K562 (cell line): Measurements from ENCODE around the gene CD79A. TPM values are rescaled to one million over a fixed set of nuclear protein-coding genes. Genes with fewer than 3 reads are reported as not detected.
A peak's percentile ranks its signal among the peaks of the same experiment; 100 is the strongest.

Source experiments
- ARID1B ChIP-seq: fragments of 450-650 bp; IDR thresholded peaks from 2 replicates; pipeline ENCODE4 v1.6.1; 2016; ENCODE audit warnings: antibody characterized with exemption, mild to moderate bottlenecking, inconsistent platforms
- ATF7 ChIP-seq: fragments of 450-650 bp; IDR thresholded peaks from 2 replicates; pipeline ENCODE4 v1.7.1; 2014; ENCODE audit warnings: mild to moderate bottlenecking, moderate library complexity
- BACH1 ChIP-seq: fragments of 200-800 bp; sonication (Bioruptor generic); IDR thresholded peaks from 2 replicates; pipeline ENCODE4 v1.6.1; 2016; ENCODE audit warnings: missing genetic modification characterization, missing compliant biosample characterization
- BHLHE40 ChIP-seq: IDR thresholded peaks from 2 replicates; pipeline ENCODE4 v1.6.1; 2011; ENCODE audit warnings: low read length, improper control_type of control experiment
- EGR1 ChIP-seq: fragments of 450-650 bp; conservative IDR thresholded peaks from 2 replicates; pipeline ENCODE4 v1.6.1; 2017; ENCODE audit warnings: mild to moderate bottlenecking
- EHMT2 ChIP-seq: fragments of 450-650 bp; IDR thresholded peaks from 2 replicates; pipeline ENCODE4 v1.6.1; 2018; ENCODE audit warnings: antibody characterized with exemption
- GATAD2A ChIP-seq: fragments of 450-650 bp; IDR thresholded peaks from 2 replicates; pipeline ENCODE4 v1.6.1; 2017
- MTA1 ChIP-seq: fragments of 450-650 bp; IDR thresholded peaks from 2 replicates; pipeline ENCODE4 v1.6.1; 2017; ENCODE audit warnings: borderline replicate concordance
- MYBL2 ChIP-seq, 2 experiments: fragments of 450-650 bp in 1 of 2; sonication (generic) in 1 of 2; formaldehyde crosslinking in 1 of 2; IDR thresholded peaks; 2 replicates each; pipeline versions ENCODE4 v1.6.1 to v1.8.1; 2017 to 2022; ENCODE audit warnings: borderline replicate concordance in 1 of 2, inconsistent platforms in 1 of 2, low read depth in 1 of 2, mild to moderate bottlenecking in 1 of 2, missing genetic modification reagents in 1 of 2, moderate library complexity in 1 of 2
- NCOA2 ChIP-seq, 2 experiments: fragments of 450-650 bp; IDR thresholded peaks; 2 replicates each; pipeline ENCODE4 v1.6.1; 2018; ENCODE audit warnings: mild to moderate bottlenecking in 2 of 2, moderate library complexity in 1 of 2; ENCODE audit not compliant: partially characterized antibody in 2 of 2
- NFXL1 ChIP-seq: fragments of 450-650 bp; formaldehyde crosslinking; IDR thresholded peaks from 2 replicates; pipeline ENCODE4 v1.4.0; 2021; ENCODE audit warnings: mild to moderate bottlenecking
- POLR3G ChIP-seq: IDR thresholded peaks from 2 replicates; pipeline ENCODE4 v1.6.1; 2011; ENCODE audit not compliant: insufficient read length, insufficient replicate concordance; ENCODE audit errors: extremely low read depth
- RBBP5 ChIP-seq: fragments of 200-600 bp; sonication (generic); IDR thresholded peaks from 2 replicates; pipeline ENCODE4 v1.6.1; 2012; ENCODE audit warnings: borderline replicate concordance, mild to moderate bottlenecking, low read length, control low read depth, inconsistent platforms; ENCODE audit not compliant: insufficient read depth, poor library complexity, severe bottlenecking
- RCOR1 ChIP-seq, 2 experiments: IDR thresholded peaks; 2 replicates each; pipeline ENCODE4 v1.6.1; 2012; ENCODE audit warnings: low read depth in 2 of 2, low read length in 2 of 2, borderline replicate concordance in 1 of 2, improper control_type of control experiment in 1 of 2
- RFX7 ChIP-seq: fragments of 250-450 bp; sonication (Bioruptor Pico); IDR thresholded peaks from 2 replicates; pipeline ENCODE4 v1.5.1; 2021; ENCODE audit warnings: mild to moderate bottlenecking
- SMC3 ChIP-seq: conservative IDR thresholded peaks from 2 replicates; pipeline ENCODE4 v1.6.1; 2011; ENCODE audit warnings: low read depth, low read length, improper control_type of control experiment; ENCODE audit not compliant: insufficient read depth
- ZFP1 ChIP-seq: fragments of 450-650 bp; formaldehyde crosslinking; IDR thresholded peaks from 2 replicates; pipeline ENCODE4 v1.4.0; 2020; ENCODE audit warnings: mild to moderate bottlenecking, mixed read lengths
- ZNF140 ChIP-seq: fragments of 250-450 bp; sonication (Bioruptor Pico); IDR thresholded peaks from 2 replicates; pipeline ENCODE4 v1.8.0; 2021; ENCODE audit warnings: moderate library complexity, mild to moderate bottlenecking, inconsistent platforms
- ZSCAN29 ChIP-seq: fragments of 450-650 bp; IDR thresholded peaks from 2 replicates; pipeline ENCODE4 v1.6.1; 2017
- polyA plus RNA-seq, 8 experiments: library from polyadenylated mRNA; depleted of rRNA in 4 of 8; stranded (reverse) in 5 of 8; unstranded in 3 of 8; fragments of >200 nt; fragmentation: Nextera tagmentation in 2 of 8; fragmentation: Illumina TruSeq in 1 of 8; extraction: Ambion mirVana in 2 of 8; extraction: Trizol in 1 of 8; gene quantifications; 2 replicates each; pipeline versions ENCODE4 v1.2.1 to v1.2.3, GENCODE V29; 2011 to 2014; ENCODE audit warnings: inconsistent platforms in 1 of 8, missing spikeins in 1 of 8
- total RNA-seq, 7 experiments: library from RNA; depleted of rRNA in 6 of 7; stranded (reverse); fragments of >200 nt in 6 of 7; fragmentation: Illumina TruSeq in 2 of 7; extraction: Trizol in 2 of 7; gene quantifications; 2 replicates each; pipeline versions ENCODE4 v1.2.1 to v1.2.3, GENCODE V29; 2011 to 2021; ENCODE audit warnings: low replicate concordance in 1 of 7
- TF ChIP-seq, protein P1 (sequence below): IDR thresholded peaks from 2 replicates; pipeline ENCODE4 v1.6.1; 2016; ENCODE audit warnings: missing genetic modification characterization, missing compliant biosample characterization
- TF ChIP-seq, protein P2 (sequence below): IDR thresholded peaks from 3 replicates; pipeline ENCODE4 v1.6.1; 2011; ENCODE audit warnings: borderline replicate concordance, mild to moderate bottlenecking; ENCODE audit not compliant: insufficient read length, insufficient read depth
- TF ChIP-seq, protein P3 (sequence below): fragments of 450-650 bp; formaldehyde crosslinking; IDR thresholded peaks from 2 replicates; pipeline ENCODE4 v1.4.0; 2020; ENCODE audit warnings: mild to moderate bottlenecking, moderate library complexity
- TF ChIP-seq, protein P4 (sequence below): sonication (generic); formaldehyde crosslinking; IDR thresholded peaks from 2 replicates; pipeline ENCODE4 v1.8.0; 2022; ENCODE audit warnings: missing genetic modification reagents, mild to moderate bottlenecking, moderate library complexity, borderline replicate concordance

The CD79A gene
- total and polyA plus RNA-seq, 9 of the 15 experiments (the other 6 are each of a cell fraction or from before 2014, with no cell fraction given), result 0.04 to 0.72 (median 0.17) TPM; not detected in 3

DNA sequence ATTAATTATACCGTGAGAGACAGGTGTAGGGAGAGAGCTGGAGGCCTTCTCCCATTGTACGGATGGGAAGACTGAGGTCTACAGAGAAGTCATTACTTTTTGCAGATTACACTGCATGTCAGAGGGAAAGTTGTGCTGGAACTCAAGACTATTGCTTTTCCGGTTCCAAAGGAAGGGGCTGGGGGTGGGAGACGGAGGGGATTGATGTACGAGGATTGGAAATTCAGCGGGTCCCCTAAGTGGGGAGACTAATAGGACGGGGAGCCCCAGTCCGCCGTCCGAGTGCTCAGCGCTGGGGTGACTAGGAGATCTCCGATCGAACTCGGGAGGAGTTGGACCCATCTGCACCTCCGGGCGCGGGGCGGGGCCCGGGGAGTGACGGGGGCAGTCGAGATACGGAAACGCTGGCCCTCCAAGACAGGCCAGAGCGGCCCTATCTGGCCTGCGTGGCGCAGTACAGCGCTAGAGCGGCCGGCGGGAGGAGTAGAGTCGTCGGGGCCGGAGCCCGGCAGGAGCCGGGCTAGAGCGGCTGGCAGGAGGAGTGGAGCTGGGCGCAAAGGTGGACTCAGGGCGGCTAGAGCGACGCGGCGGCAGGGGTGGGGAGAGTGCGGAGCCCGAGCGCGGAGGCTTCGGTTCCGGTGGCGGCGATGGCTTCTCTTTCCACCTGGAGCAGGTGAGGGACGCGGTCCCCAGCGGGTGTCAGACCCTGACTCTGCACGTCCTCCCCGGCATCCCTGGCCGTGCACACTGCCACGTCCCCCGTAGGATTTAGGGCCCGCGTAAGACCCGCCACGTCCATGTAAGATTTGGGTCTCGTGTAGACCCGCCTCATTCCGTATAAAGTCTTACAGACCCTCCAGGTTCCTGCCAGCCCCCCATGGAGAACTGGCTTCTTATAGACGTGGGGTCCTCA is 7.0 kb downstream of the CD79A start (continued):
- TF ChIP-seq, protein P1, sequence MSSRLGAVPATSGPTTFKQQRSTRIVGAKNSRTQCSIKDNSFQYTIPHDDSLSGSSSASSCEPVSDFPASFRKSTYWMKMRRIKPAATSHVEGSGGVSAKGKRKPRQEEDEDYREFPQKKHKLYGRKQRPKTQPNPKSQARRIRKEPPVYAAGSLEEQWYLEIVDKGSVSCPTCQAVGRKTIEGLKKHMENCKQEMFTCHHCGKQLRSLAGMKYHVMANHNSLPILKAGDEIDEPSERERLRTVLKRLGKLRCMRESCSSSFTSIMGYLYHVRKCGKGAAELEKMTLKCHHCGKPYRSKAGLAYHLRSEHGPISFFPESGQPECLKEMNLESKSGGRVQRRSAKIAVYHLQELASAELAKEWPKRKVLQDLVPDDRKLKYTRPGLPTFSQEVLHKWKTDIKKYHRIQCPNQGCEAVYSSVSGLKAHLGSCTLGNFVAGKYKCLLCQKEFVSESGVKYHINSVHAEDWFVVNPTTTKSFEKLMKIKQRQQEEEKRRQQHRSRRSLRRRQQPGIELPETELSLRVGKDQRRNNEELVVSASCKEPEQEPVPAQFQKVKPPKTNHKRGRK (tag), result no peak
- TF ChIP-seq BHLHE40 (no peak; the same call in 1 of the 2 replicates), MYBL2 (IDR thresholded peaks at IDR 0.05; ENCODE audit: low read depth) (peak; percentile 37; the same call in 1 of the 2 replicates), MYBL2 (CRISPR knock-in tag; IDR thresholded peaks at IDR 0.05; ENCODE audit: borderline replicate concordance) (no peak), SMC3 (0 out of 2 replicates have a peak, but pooled peaks have one; percentile 9), ARID1B (peak; percentile 57; the same call in 1 of the 2 replicates), POLR3G (no peak), ZNF140 (no peak), RFX7 (no peak), GATAD2A (no peak), EHMT2 (no peak), ATF7 (peak; percentile 77), RBBP5 (peak; percentile 71), ZFP1 (CRISPR knock-in tag) (no peak), BACH1 (no peak), NFXL1 (CRISPR knock-in tag) (no peak), EGR1 (0 out of 2 replicates have a peak, but pooled peaks have one; percentile 11), ZSCAN29 (peak; percentile 94), NCOA2 (IDR thresholded peaks at IDR 0.05; ENCODE audit: partially characterized antibody in 2 of 2) (no peak), MTA1 (peak; percentile 62; the same call in 1 of the 2 replicates), RCOR1 (IDR thresholded peaks at IDR 0.05; ENCODE audit: borderline replicate concordance in 1 of 2, low read depth in 2 of 2, low read length in 2 of 2) (peak; percentile 93 to 97; a peak in 3 of 4 replicates)
- TF ChIP-seq, protein P2, sequence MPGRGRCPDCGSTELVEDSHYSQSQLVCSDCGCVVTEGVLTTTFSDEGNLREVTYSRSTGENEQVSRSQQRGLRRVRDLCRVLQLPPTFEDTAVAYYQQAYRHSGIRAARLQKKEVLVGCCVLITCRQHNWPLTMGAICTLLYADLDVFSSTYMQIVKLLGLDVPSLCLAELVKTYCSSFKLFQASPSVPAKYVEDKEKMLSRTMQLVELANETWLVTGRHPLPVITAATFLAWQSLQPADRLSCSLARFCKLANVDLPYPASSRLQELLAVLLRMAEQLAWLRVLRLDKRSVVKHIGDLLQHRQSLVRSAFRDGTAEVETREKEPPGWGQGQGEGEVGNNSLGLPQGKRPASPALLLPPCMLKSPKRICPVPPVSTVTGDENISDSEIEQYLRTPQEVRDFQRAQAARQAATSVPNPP, result no peak
- TF ChIP-seq, protein P3, sequence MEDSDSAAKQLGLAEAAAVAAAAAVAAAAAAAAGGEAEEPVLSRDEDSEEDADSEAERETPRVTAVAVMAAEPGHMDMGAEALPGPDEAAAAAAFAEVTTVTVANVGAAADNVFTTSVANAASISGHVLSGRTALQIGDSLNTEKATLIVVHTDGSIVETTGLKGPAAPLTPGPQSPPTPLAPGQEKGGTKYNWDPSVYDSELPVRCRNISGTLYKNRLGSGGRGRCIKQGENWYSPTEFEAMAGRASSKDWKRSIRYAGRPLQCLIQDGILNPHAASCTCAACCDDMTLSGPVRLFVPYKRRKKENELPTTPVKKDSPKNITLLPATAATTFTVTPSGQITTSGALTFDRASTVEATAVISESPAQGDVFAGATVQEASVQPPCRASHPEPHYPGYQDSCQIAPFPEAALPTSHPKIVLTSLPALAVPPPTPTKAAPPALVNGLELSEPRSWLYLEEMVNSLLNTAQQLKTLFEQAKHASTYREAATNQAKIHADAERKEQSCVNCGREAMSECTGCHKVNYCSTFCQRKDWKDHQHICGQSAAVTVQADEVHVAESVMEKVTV (CRISPR knock-in tag), result peak; percentile 14; the same call in 1 of the 2 replicates
- TF ChIP-seq, protein P4, sequence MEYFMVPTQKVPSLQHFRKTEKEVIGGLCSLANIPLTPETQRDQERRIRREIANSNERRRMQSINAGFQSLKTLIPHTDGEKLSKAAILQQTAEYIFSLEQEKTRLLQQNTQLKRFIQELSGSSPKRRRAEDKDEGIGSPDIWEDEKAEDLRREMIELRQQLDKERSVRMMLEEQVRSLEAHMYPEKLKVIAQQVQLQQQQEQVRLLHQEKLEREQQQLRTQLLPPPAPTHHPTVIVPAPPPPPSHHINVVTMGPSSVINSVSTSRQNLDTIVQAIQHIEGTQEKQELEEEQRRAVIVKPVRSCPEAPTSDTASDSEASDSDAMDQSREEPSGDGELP (CRISPR knock-in tag), result peak; percentile 87
